Liver (tissue), 3 donors: ENCODE data around the gene SORCS2.

Experiments
- ATF3 ChIP-seq: IDR thresholded peaks from 2 replicates; pipeline ENCODE4 v1.6.1; 2016; ENCODE audit warnings: antibody characterized with exemption
- CTCF ChIP-seq: fragments of 150-350 bp; IDR thresholded peaks from 2 replicates; pipeline ENCODE4 v1.5.1; 2017; ENCODE audit warnings: improper control_type of control experiment, low read depth, low read length; ENCODE audit not compliant: missing input control
- RAD21 ChIP-seq, 2 donors: IDR thresholded peaks; 2 replicates each; pipeline ENCODE4 v1.6.1; 2016; ENCODE audit warnings: antibody characterized with exemption in 2 of 2, mild to moderate bottlenecking in 2 of 2
- ZBTB33 ChIP-seq: IDR thresholded peaks from 2 replicates; pipeline ENCODE4 v1.6.1; 2016; ENCODE audit warnings: antibody characterized with exemption
- donor health status: healthy.
- donor health status: healthy.

- TF ChIP-seq CTCF (no peak), ZBTB33 (no peak), ATF3 (no peak), RAD21 (IDR thresholded peaks at IDR 0.05) (no peak)
These were observed 327.5 kb downstream of the SORCS2 start for GRCh38 chr4:7519638-7520376.
